WTC11 (cell line): ENCODE data around the gene SFTPA1. TPM values are rescaled to one million over a fixed set of nuclear protein-coding genes. Genes with fewer than 3 reads are reported as not detected.

ENCODE experiments used
- ATAC-seq: fragments of 200-7000 bp; cut with Tn5 transposase; 2 replicates; pipeline ENCODE4 v1.10.0; 2021; ENCODE audit warnings: mild to moderate bottlenecking, moderate library complexity
- CTCF ChIA-PET: fragments of 300-600 bp; sonication (Branson Sonifier 250); formaldehyde crosslinking; loops from one replicate; lab custom pipeline; 2021; ENCODE audit warnings: antibody characterized with exemption; lab: Charles Lee
- POLR2A ChIA-PET: fragments of 350-600 bp; sonication (Branson Sonifier 250); formaldehyde crosslinking; loops from one replicate; lab custom pipeline; 2021; ENCODE audit warnings: antibody characterized with exemption; lab: Charles Lee
- DNase-seq: peaks from one replicate; pipeline ENCODE4 v3.0.0; 2021; ENCODE audit warnings: low spot score
- H3K27ac Mint-ChIP-seq: 2 replicates; pipeline ENCODE4 v1.8.0; 2021; ENCODE audit warnings: mixed read lengths
- H3K27me3 Mint-ChIP-seq: 2 replicates; pipeline ENCODE4 v1.8.0; 2021; ENCODE audit warnings: low read depth, mild to moderate bottlenecking, moderate library complexity, mixed read lengths
- H3K36me3 Mint-ChIP-seq: 2 replicates; pipeline ENCODE4 v1.8.0; 2021; ENCODE audit warnings: mixed read lengths
- H3K4me1 Mint-ChIP-seq: 2 replicates; pipeline ENCODE4 v1.8.0; 2022; ENCODE audit warnings: mixed read lengths
- H3K4me3 Mint-ChIP-seq: 2 replicates; pipeline ENCODE4 v1.8.0; 2021; ENCODE audit warnings: mild to moderate bottlenecking, moderate library complexity, mixed read lengths
- H3K9me3 Mint-ChIP-seq: 2 replicates; pipeline ENCODE4 v1.8.0; 2021; ENCODE audit warnings: mixed read lengths
- CREB1 ChIP-seq: sonication (generic); formaldehyde crosslinking; IDR thresholded peaks from 2 replicates; pipeline ENCODE4 v1.8.0; 2023; ENCODE audit warnings: mild to moderate bottlenecking, missing genetic modification reagents
- GABPB1 ChIP-seq: sonication (generic); formaldehyde crosslinking; IDR thresholded peaks from 2 replicates; pipeline ENCODE4 v1.8.1; 2023; ENCODE audit warnings: mild to moderate bottlenecking, missing genetic modification reagents
- NFYB ChIP-seq: sonication (generic); formaldehyde crosslinking; conservative IDR thresholded peaks from 2 replicates; pipeline ENCODE4 v1.8.0; 2022; ENCODE audit warnings: low read depth, missing genetic modification reagents
- PRRX2 ChIP-seq: fragments of 250-450 bp; sonication (Bioruptor Pico); IDR thresholded peaks from 2 replicates; pipeline ENCODE4 v1.8.0; 2021; ENCODE audit warnings: mild to moderate bottlenecking
- total RNA-seq: library from RNA; stranded (reverse); gene quantifications from 3 replicates; pipeline ENCODE4 v1.2.3, GENCODE V29; 2021
- TF ChIP-seq, protein P1 (sequence below): sonication (generic); formaldehyde crosslinking; conservative IDR thresholded peaks from 2 replicates; pipeline ENCODE4 v1.8.1; 2023; ENCODE audit warnings: mild to moderate bottlenecking, low read depth, missing genetic modification reagents, moderate library complexity
- TF ChIP-seq, protein P2 (sequence below): sonication (generic); formaldehyde crosslinking; IDR thresholded peaks from 2 replicates; pipeline ENCODE4 v1.8.0; 2023; ENCODE audit warnings: missing genetic modification reagents
- TF ChIP-seq, protein P3 (sequence below): sonication (generic); formaldehyde crosslinking; IDR thresholded peaks from 2 replicates; pipeline ENCODE4 v1.8.1; 2022; ENCODE audit warnings: mild to moderate bottlenecking, missing genetic modification reagents, moderate library complexity, borderline replicate concordance
- TF ChIP-seq, protein P4 (sequence below): fragments of 200-600 bp; IDR thresholded peaks from 2 replicates; pipeline ENCODE4 v1.8.0; 2022; ENCODE audit warnings: antibody characterized with exemption
- TF ChIP-seq, protein P5 (sequence below): sonication (generic); formaldehyde crosslinking; IDR thresholded peaks from 2 replicates; pipeline ENCODE4 v1.8.1; 2023; ENCODE audit warnings: mild to moderate bottlenecking, missing genetic modification reagents, moderate library complexity
- TF ChIP-seq, protein P6 (sequence below): sonication (generic); formaldehyde crosslinking; IDR thresholded peaks from 2 replicates; pipeline ENCODE4 v1.8.1; 2023; ENCODE audit warnings: mild to moderate bottlenecking, missing genetic modification reagents, moderate library complexity
- TF ChIP-seq, protein P7 (sequence below): sonication (generic); formaldehyde crosslinking; conservative IDR thresholded peaks from 2 replicates; pipeline ENCODE4 v1.8.1; 2022; ENCODE audit warnings: mild to moderate bottlenecking, missing genetic modification reagents
- TF ChIP-seq, protein P8 (sequence below): fragments of 250-450 bp; sonication (Bioruptor Pico); IDR thresholded peaks from 2 replicates; pipeline ENCODE4 v1.8.0; 2021; ENCODE audit warnings: mild to moderate bottlenecking
- TF ChIP-seq, protein P9 (sequence below): sonication (generic); formaldehyde crosslinking; IDR thresholded peaks from 2 replicates; pipeline ENCODE4 v1.8.1; 2022; ENCODE audit warnings: mild to moderate bottlenecking, moderate library complexity, missing genetic modification reagents

The SFTPA1 gene
- total RNA-seq, 1 experiment from 2014 or later: 3.8 TPM

DNA sequence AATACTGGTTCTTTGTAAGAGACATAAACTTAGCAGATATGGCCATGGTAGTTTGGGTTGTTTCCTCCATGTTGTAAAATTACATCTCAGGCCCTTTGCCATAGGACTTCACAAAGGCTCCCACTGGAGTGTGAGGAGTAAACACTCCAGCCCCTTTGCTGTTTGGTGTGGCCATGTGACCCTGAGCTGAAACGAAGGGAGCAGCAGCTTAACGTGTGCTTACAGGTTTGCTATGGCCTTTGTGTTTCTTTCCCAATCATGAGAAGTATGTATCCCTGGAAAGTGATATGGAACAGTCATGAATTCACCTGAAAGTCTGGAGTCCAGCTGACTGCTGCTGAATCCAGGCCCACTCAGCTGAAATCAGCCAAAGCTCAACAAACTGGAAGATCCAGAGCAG lies 23.8 kb upstream of the SFTPA1 start:
- ATAC-seq: no peak
- no peak for DNase-seq
- no peak overlapping the region for H3K27ac Mint-ChIP-seq
- no peaks in the 10 kb centered on the region for H3K36me3 Mint-ChIP-seq
- H3K4me3 Mint-ChIP-seq: no peak overlapping the region
- ChIA-PET POLR2A (no interaction called here), CTCF (interaction anchor here (0.8 to 1.0 kb wide), 2 partner anchors 50 to 212 kb away, joined by 3 read pairs; no protein-coding TSS in a partner anchor)
- TF ChIP-seq, protein P1, sequence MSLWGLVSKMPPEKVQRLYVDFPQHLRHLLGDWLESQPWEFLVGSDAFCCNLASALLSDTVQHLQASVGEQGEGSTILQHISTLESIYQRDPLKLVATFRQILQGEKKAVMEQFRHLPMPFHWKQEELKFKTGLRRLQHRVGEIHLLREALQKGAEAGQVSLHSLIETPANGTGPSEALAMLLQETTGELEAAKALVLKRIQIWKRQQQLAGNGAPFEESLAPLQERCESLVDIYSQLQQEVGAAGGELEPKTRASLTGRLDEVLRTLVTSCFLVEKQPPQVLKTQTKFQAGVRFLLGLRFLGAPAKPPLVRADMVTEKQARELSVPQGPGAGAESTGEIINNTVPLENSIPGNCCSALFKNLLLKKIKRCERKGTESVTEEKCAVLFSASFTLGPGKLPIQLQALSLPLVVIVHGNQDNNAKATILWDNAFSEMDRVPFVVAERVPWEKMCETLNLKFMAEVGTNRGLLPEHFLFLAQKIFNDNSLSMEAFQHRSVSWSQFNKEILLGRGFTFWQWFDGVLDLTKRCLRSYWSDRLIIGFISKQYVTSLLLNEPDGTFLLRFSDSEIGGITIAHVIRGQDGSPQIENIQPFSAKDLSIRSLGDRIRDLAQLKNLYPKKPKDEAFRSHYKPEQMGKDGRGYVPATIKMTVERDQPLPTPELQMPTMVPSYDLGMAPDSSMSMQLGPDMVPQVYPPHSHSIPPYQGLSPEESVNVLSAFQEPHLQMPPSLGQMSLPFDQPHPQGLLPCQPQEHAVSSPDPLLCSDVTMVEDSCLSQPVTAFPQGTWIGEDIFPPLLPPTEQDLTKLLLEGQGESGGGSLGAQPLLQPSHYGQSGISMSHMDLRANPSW (CRISPR knock-in tag): no peak
- TF ChIP-seq, protein P2, sequence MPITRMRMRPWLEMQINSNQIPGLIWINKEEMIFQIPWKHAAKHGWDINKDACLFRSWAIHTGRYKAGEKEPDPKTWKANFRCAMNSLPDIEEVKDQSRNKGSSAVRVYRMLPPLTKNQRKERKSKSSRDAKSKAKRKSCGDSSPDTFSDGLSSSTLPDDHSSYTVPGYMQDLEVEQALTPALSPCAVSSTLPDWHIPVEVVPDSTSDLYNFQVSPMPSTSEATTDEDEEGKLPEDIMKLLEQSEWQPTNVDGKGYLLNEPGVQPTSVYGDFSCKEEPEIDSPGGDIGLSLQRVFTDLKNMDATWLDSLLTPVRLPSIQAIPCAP: no peak
- TF ChIP-seq, protein P3, sequence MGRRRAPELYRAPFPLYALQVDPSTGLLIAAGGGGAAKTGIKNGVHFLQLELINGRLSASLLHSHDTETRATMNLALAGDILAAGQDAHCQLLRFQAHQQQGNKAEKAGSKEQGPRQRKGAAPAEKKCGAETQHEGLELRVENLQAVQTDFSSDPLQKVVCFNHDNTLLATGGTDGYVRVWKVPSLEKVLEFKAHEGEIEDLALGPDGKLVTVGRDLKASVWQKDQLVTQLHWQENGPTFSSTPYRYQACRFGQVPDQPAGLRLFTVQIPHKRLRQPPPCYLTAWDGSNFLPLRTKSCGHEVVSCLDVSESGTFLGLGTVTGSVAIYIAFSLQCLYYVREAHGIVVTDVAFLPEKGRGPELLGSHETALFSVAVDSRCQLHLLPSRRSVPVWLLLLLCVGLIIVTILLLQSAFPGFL (CRISPR knock-in tag): no peak
- TF ChIP-seq, protein P4, sequence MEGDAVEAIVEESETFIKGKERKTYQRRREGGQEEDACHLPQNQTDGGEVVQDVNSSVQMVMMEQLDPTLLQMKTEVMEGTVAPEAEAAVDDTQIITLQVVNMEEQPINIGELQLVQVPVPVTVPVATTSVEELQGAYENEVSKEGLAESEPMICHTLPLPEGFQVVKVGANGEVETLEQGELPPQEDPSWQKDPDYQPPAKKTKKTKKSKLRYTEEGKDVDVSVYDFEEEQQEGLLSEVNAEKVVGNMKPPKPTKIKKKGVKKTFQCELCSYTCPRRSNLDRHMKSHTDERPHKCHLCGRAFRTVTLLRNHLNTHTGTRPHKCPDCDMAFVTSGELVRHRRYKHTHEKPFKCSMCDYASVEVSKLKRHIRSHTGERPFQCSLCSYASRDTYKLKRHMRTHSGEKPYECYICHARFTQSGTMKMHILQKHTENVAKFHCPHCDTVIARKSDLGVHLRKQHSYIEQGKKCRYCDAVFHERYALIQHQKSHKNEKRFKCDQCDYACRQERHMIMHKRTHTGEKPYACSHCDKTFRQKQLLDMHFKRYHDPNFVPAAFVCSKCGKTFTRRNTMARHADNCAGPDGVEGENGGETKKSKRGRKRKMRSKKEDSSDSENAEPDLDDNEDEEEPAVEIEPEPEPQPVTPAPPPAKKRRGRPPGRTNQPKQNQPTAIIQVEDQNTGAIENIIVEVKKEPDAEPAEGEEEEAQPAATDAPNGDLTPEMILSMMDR: no peak
- TF ChIP-seq, protein P5, sequence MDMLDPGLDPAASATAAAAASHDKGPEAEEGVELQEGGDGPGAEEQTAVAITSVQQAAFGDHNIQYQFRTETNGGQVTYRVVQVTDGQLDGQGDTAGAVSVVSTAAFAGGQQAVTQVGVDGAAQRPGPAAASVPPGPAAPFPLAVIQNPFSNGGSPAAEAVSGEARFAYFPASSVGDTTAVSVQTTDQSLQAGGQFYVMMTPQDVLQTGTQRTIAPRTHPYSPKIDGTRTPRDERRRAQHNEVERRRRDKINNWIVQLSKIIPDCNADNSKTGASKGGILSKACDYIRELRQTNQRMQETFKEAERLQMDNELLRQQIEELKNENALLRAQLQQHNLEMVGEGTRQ (CRISPR knock-in tag): no peak
- TF ChIP-seq, protein P6, sequence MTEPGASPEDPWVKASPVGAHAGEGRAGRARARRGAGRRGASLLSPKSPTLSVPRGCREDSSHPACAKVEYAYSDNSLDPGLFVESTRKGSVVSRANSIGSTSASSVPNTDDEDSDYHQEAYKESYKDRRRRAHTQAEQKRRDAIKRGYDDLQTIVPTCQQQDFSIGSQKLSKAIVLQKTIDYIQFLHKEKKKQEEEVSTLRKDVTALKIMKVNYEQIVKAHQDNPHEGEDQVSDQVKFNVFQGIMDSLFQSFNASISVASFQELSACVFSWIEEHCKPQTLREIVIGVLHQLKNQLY (CRISPR knock-in tag): no peak
- TF ChIP-seq, protein P7, sequence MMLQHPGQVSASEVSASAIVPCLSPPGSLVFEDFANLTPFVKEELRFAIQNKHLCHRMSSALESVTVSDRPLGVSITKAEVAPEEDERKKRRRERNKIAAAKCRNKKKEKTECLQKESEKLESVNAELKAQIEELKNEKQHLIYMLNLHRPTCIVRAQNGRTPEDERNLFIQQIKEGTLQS (CRISPR knock-in tag): no peak
- TF ChIP-seq NFYB (CRISPR knock-in tag): no peak
- TF ChIP-seq, protein P8, sequence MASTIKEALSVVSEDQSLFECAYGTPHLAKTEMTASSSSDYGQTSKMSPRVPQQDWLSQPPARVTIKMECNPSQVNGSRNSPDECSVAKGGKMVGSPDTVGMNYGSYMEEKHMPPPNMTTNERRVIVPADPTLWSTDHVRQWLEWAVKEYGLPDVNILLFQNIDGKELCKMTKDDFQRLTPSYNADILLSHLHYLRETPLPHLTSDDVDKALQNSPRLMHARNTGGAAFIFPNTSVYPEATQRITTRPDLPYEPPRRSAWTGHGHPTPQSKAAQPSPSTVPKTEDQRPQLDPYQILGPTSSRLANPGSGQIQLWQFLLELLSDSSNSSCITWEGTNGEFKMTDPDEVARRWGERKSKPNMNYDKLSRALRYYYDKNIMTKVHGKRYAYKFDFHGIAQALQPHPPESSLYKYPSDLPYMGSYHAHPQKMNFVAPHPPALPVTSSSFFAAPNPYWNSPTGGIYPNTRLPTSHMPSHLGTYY (CRISPR knock-in tag): no peak
- TF ChIP-seq, protein P9, sequence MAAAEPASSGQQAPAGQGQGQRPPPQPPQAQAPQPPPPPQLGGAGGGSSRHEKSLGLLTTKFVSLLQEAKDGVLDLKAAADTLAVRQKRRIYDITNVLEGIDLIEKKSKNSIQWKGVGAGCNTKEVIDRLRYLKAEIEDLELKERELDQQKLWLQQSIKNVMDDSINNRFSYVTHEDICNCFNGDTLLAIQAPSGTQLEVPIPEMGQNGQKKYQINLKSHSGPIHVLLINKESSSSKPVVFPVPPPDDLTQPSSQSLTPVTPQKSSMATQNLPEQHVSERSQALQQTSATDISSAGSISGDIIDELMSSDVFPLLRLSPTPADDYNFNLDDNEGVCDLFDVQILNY (CRISPR knock-in tag): no peak
- H3K9me3 Mint-ChIP-seq: no peaks in the 10 kb centered on the region
- no peaks in the 10 kb centered on the region for H3K4me1 Mint-ChIP-seq
- peaks cover 20% of the 10 kb centered on the region for H3K27me3 Mint-ChIP-seq

DNA sequence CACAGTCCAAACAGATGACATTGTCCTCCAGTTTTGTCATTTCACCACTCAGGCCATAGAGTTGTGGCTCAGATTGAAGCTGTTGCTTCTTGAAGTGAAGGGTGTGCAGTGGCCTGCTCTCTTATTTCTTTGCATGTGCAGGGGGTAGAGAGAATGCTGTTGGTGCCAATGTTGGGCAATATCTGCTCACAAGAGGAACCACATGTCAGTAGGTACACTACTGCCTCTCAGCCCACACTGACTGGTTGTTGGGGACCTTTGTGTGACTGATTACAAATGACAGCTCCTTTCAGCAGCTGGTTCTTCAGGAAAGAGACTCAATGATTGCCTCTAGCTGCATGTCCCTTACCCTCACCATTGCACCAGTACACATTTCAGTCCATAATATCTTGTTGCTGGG lies 21.9 kb upstream of the SFTPA1 start:
- H3K36me3 Mint-ChIP-seq: no peaks in the 10 kb centered on the region
- TF ChIP-seq, protein P4: no peak
- no peak for TF ChIP-seq PRRX2 (CRISPR knock-in tag)
- TF ChIP-seq, protein P3 (CRISPR knock-in tag): no peak
- no peak for TF ChIP-seq CREB1
- TF ChIP-seq GABPB1 (CRISPR knock-in tag): no peak
- no peak overlapping the region for H3K4me3 Mint-ChIP-seq
- H3K9me3 Mint-ChIP-seq: no peaks in the 10 kb centered on the region
- ATAC-seq: no peak
- CTCF ChIA-PET: no interaction called here
- no peak overlapping the region for H3K27ac Mint-ChIP-seq
- H3K27me3 Mint-ChIP-seq: peaks cover 20% of the 10 kb centered on the region
- DNase-seq: no peak
- H3K4me1 Mint-ChIP-seq: no peaks in the 10 kb centered on the region
- POLR2A ChIA-PET: no interaction called here
